PFSK-1 (cell line): ENCODE data around the gene METTL17.

Source experiments
- FOXP2 ChIP-seq: optimal IDR thresholded peaks from 2 replicates; pipeline ENCODE3; 2011; ENCODE audit warnings: borderline replicate concordance, control low read depth, inconsistent platforms; ENCODE audit not compliant: insufficient read depth; ENCODE audit errors: extremely low read length, extremely low read depth
- POLR2AphosphoS5 ChIP-seq: IDR thresholded peaks from 2 replicates; pipeline ENCODE4 v1.6.1; 2012; ENCODE audit warnings: low read depth, mild to moderate bottlenecking, control low read depth, low read length, moderate library complexity
- SIN3A ChIP-seq: IDR thresholded peaks from 2 replicates; pipeline ENCODE4 v1.6.1; 2012; ENCODE audit warnings: mild to moderate bottlenecking, low read length, moderate library complexity, borderline replicate concordance; ENCODE audit not compliant: insufficient read depth
- TAF1 ChIP-seq: IDR thresholded peaks from 2 replicates; pipeline ENCODE4 v1.6.1; 2012; ENCODE audit warnings: low read length, control low read depth, borderline replicate concordance; ENCODE audit not compliant: insufficient read depth
- TF ChIP-seq, protein P1 (sequence below), 2 experiments: IDR thresholded peaks; 2 replicates each; pipeline versions ENCODE4 v1.6.1 to v1.8.0; 2011 to 2012; ENCODE audit warnings: low read depth in 2 of 2, low read length in 2 of 2, control low read depth in 1 of 2, inconsistent platforms in 1 of 2, mild to moderate bottlenecking in 1 of 2, moderate library complexity in 1 of 2; ENCODE audit not compliant: insufficient read depth in 1 of 2

METTL17 gene

DNA sequence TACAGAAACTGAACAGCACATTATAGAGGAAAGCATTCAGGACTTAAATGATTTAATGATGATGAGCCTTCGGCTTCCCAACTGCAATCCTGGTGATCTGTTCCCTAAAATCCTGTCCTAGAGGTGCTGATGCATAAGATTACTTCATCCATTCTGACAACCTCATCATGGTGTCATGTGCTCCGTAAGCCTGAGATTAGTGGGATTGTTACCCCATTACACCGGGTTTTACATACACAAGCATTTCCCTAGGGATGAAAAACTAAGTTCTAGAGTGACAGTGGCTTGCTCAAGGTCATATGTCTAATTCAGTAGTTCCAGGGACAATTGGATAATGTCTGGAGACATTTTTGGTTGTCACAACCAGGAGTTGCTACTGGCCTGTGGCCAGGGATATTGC lies 47.4 kb downstream of the METTL17 start:
- TF ChIP-seq SIN3A (no peak), FOXP2 (no peak), TAF1 (no peak), POLR2AphosphoS5 (no peak)
- TF ChIP-seq, protein P1, sequence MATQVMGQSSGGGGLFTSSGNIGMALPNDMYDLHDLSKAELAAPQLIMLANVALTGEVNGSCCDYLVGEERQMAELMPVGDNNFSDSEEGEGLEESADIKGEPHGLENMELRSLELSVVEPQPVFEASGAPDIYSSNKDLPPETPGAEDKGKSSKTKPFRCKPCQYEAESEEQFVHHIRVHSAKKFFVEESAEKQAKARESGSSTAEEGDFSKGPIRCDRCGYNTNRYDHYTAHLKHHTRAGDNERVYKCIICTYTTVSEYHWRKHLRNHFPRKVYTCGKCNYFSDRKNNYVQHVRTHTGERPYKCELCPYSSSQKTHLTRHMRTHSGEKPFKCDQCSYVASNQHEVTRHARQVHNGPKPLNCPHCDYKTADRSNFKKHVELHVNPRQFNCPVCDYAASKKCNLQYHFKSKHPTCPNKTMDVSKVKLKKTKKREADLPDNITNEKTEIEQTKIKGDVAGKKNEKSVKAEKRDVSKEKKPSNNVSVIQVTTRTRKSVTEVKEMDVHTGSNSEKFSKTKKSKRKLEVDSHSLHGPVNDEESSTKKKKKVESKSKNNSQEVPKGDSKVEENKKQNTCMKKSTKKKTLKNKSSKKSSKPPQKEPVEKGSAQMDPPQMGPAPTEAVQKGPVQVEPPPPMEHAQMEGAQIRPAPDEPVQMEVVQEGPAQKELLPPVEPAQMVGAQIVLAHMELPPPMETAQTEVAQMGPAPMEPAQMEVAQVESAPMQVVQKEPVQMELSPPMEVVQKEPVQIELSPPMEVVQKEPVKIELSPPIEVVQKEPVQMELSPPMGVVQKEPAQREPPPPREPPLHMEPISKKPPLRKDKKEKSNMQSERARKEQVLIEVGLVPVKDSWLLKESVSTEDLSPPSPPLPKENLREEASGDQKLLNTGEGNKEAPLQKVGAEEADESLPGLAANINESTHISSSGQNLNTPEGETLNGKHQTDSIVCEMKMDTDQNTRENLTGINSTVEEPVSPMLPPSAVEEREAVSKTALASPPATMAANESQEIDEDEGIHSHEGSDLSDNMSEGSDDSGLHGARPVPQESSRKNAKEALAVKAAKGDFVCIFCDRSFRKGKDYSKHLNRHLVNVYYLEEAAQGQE (IDR thresholded peaks at IDR 0.05; ENCODE audit: insufficient read depth in 1 of 2, low read depth in 2 of 2, low read length in 2 of 2): no peak

DNA sequence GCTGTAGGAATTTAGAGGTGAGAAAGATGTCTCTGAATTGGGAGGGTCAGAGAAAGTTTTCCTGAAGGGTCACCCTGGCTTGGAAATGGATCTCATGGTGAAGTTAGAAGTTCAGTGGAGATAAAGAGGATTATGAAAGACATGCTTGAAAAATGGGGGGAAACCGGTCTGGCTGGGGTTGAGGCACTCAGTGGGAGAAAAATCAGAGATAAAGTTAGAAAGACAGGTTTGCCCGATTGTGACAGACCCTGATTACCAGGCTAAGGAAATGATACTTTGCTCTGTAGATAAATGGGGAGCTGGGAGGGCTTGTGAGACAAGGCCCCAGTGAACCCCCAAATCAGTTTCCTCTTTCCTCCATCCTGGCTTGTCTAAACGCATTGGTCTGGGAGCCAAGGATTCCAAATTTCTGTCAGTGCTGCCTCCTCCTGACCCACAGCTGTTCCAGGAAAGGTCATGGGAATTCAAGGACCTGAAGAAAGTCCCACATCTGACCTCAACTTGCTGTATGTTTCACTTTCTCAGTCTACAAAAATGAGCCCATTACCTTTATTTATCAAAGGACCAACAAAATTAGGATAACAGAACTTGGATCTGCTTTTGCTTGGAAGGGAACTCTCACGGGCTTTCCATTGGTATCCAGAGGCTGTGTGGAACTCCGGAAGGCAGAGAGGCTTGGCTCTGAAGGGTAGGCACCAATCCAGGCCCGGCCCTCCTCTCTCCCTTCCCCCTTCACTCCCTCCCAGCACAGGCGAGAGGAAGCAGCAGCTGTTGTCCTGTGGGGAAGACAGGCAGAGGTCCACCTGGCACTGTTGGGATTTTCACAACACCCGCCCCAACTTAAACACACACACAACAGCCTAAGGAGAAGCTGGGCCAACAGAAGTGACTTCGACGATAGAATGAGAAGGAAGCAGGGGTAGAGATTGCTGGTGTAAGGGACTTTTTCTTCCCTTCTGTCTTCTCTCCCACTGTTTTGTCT lies 49.0 kb downstream of the METTL17 start:
- TF ChIP-seq SIN3A (no peak), FOXP2 (no peak), TAF1 (no peak), POLR2AphosphoS5 (no peak)
- TF ChIP-seq, protein P1 (IDR thresholded peaks at IDR 0.05; ENCODE audit: insufficient read depth in 1 of 2, low read depth in 2 of 2, low read length in 2 of 2): no peak

DNA sequence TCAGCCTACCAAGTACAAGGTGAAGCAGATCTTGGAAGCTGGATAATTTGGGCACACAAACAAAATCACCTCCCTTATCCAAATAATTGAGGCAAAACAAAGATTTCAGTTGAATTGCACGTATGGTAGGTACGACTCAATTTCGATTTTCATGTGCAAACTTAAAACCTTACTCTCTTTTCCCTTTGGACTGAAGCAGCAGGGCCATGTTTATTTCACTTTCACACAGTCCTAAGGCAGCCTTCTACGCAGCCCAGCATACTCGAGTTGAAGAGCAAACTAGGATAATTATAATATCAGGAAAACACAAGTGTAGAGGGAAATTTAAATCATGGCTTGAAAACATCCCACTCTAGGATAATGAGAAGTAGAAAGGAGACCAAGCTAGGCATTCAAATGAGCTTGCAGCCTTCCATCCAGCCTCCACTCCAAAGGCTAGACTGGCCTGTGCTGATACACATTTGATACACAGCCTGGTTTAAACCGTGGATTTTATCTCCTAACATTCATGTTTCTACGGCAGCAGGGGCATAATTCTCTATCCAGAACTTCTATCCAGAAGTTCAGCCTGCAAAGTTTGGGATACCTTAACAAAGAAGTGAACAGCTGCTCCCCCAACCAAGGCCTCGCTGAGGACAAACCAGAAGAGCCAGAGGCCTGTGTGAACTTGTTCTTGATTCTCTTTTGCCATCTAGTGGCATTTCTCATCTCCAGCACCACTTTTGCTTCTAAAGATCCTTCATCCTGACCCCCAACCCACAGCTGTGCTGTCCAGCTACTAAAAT lies 50.0 kb downstream of the METTL17 start:
- no peak for TF ChIP-seq FOXP2
- TF ChIP-seq, protein P1 (IDR thresholded peaks at IDR 0.05; ENCODE audit: insufficient read depth in 1 of 2, low read depth in 2 of 2, low read length in 2 of 2): no peak

DNA sequence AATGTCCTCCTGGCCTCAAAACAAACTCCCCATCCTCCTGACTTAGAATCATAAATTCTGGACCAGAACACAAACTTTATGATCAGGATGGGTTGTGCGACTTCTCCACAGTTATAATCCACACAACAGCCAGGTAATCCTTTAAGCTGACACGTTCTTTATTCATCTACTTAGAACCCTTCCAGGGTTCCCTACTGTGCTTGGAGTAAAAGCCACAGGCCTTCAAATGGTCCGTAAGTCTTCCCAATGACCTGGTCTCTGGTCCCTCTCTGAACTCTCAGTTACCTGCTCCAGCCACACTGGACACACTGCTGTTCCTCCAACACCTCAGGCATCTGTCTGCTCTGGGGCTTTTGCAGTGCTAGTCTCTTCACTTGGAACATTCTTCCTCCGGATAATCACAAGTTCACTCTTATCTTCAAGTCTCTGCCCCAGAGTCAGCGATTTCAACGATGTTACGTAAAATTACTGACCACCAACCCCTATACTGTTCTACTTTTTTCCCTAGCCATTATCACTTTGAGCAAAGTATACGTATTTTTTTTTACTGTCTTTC lies 50.7 kb downstream of the METTL17 start:
- no peak for TF ChIP-seq TAF1
- TF ChIP-seq, protein P1 (IDR thresholded peaks at IDR 0.05; ENCODE audit: insufficient read depth in 1 of 2, low read depth in 2 of 2, low read length in 2 of 2): no peak
- TF ChIP-seq POLR2AphosphoS5: no peak
- no peak for TF ChIP-seq SIN3A
- TF ChIP-seq FOXP2: no peak
